Caco-2 (cell line): ENCODE results near the gene CORO2B. TPM values are rescaled to one million over a fixed set of nuclear protein-coding genes. Genes with fewer than 3 reads are reported as not detected.

Source experiments
- BruUV-seq: library from RNA; stranded (reverse); fragments of 400-500 nt; replicated peaks from 2 replicates; lab custom pipeline; 2021; lab: Mats Ljungman, UMichigan
- CTCF ChIA-PET: fragments of 300-600 bp; sonication (Branson Sonifier 250); formaldehyde crosslinking; loops from one replicate; lab custom pipeline; 2022; ENCODE audit warnings: antibody characterized with exemption; lab: Charles Lee
- POLR2A ChIA-PET: fragments of 300-600 bp; sonication (Branson Sonifier 250); formaldehyde crosslinking; loops from one replicate; lab custom pipeline; 2022; ENCODE audit warnings: antibody characterized with exemption; lab: Charles Lee
- DNase-seq, 2 experiments: peaks; one replicate each; pipeline versions ENCODE4 v3.0.0 to v3.0.0-alpha.2; 2020 to 2022
- H3K27me3 ChIP-seq: replicated peaks from 2 replicates; pipeline ENCODE4 v1.6.0; 2011; ENCODE audit warnings: low read length; ENCODE audit not compliant: control insufficient read depth, insufficient read depth
- H3K36me3 ChIP-seq: 2 replicates; pipeline ENCODE4 v1.5.1; 2011; ENCODE audit warnings: low read length; ENCODE audit not compliant: control insufficient read depth, insufficient read depth
- H3K4me1 ChIP-seq: fragments of 250-450 bp; sonication (Bioruptor Pico); 2 replicates; pipeline ENCODE4 v1.5.1; 2020; ENCODE audit warnings: mild to moderate bottlenecking
- H3K4me3 ChIP-seq: 2 replicates; pipeline ENCODE4 v1.5.1; 2011; ENCODE audit warnings: low read depth, mild to moderate bottlenecking, control low read depth, low read length
- H3K9me3 ChIP-seq: fragments of 250-450 bp; sonication (Bioruptor Pico); 2 replicates; pipeline ENCODE4 v1.5.1; 2020; ENCODE audit warnings: mild to moderate bottlenecking, moderate library complexity
- H3K27ac Mint-ChIP-seq: one replicate; pipeline ENCODE4 v1.8.0; 2022; ENCODE audit warnings: mixed read lengths; ENCODE audit not compliant: unreplicated experiment
- H3K27me3 Mint-ChIP-seq: one replicate; pipeline ENCODE4 v1.8.0; 2022; ENCODE audit warnings: mixed read lengths; ENCODE audit not compliant: insufficient read depth, unreplicated experiment
- H3K36me3 Mint-ChIP-seq: one replicate; pipeline ENCODE4 v1.8.0; 2022; ENCODE audit warnings: mild to moderate bottlenecking, mixed read lengths; ENCODE audit not compliant: insufficient read depth, unreplicated experiment
- H3K4me1 Mint-ChIP-seq: one replicate; pipeline ENCODE4 v1.8.0; 2022; ENCODE audit warnings: low read depth, mixed read lengths; ENCODE audit not compliant: unreplicated experiment
- H3K4me3 Mint-ChIP-seq: one replicate; pipeline ENCODE4 v1.8.0; 2022; ENCODE audit warnings: mild to moderate bottlenecking, moderate library complexity, mixed read lengths; ENCODE audit not compliant: unreplicated experiment
- H3K9me3 Mint-ChIP-seq: one replicate; pipeline ENCODE4 v1.8.0; 2022; ENCODE audit warnings: mixed read lengths; ENCODE audit not compliant: unreplicated experiment
- intact Hi-C: fragments of 100-400 bp; cut with micrococcal nuclease; formaldehyde crosslinking; loops from one replicate; pipeline ENCODE4 v1.10.0; 2022; ENCODE audit not compliant: unreplicated experiment
- total RNA-seq: library from RNA; stranded (reverse); gene quantifications from 2 replicates; pipeline ENCODE4 v1.2.3, GENCODE V29; 2022
- TF ChIP-seq, protein P1 (sequence below), 2 experiments: fragments of 200-600 bp in 1 of 2; IDR thresholded peaks; 1 replicate in 1 of 2; 2 replicates in 1 of 2; pipeline versions ENCODE4 v1.5.1 to v1.8.0; 2011 to 2022; ENCODE audit warnings: antibody characterized with exemption in 1 of 2, control low read depth in 1 of 2, inconsistent platforms in 1 of 2, low read depth in 1 of 2, low read length in 1 of 2, mild to moderate bottlenecking in 1 of 2, moderate library complexity in 1 of 2; ENCODE audit not compliant: insufficient read depth in 1 of 2, severe bottlenecking in 1 of 2, unreplicated experiment in 1 of 2

CORO2B gene
- total RNA-seq, 1 experiment from 2014 or later: 0.25 TPM

GRCh38 chr15:68580026-68580882 lies 1.5 kb downstream of the CORO2B start:
- intact Hi-C loops: no loop called here
- peak overlapping the region; percentile 78 for H3K4me3 Mint-ChIP-seq
- DNase-seq: no peak
- CTCF ChIA-PET: interaction anchor here (0.6 to 1.5 kb wide), 2 partner anchors 94 to 296 kb away, joined by 3 to 5 read pairs; no protein-coding TSS in a partner anchor
- TF ChIP-seq, protein P1, sequence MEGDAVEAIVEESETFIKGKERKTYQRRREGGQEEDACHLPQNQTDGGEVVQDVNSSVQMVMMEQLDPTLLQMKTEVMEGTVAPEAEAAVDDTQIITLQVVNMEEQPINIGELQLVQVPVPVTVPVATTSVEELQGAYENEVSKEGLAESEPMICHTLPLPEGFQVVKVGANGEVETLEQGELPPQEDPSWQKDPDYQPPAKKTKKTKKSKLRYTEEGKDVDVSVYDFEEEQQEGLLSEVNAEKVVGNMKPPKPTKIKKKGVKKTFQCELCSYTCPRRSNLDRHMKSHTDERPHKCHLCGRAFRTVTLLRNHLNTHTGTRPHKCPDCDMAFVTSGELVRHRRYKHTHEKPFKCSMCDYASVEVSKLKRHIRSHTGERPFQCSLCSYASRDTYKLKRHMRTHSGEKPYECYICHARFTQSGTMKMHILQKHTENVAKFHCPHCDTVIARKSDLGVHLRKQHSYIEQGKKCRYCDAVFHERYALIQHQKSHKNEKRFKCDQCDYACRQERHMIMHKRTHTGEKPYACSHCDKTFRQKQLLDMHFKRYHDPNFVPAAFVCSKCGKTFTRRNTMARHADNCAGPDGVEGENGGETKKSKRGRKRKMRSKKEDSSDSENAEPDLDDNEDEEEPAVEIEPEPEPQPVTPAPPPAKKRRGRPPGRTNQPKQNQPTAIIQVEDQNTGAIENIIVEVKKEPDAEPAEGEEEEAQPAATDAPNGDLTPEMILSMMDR (IDR thresholded peaks at IDR 0.05; ENCODE audit: insufficient read depth in 1 of 2, low read depth in 1 of 2, low read length in 1 of 2, severe bottlenecking in 1 of 2, unreplicated experiment in 1 of 2): no peak
- H3K4me3 ChIP-seq: no peak overlapping the region
- POLR2A ChIA-PET: no interaction called here
- H3K27me3 Mint-ChIP-seq: peaks cover 2% of the 10 kb centered on the region
- no peaks in the 10 kb centered on the region for H3K36me3 Mint-ChIP-seq
- H3K27me3 ChIP-seq: peaks cover 5% of the 10 kb centered on the region
- no peaks in the 10 kb centered on the region for H3K9me3 ChIP-seq
- no peaks in the 10 kb centered on the region for H3K36me3 ChIP-seq
- peaks cover 6% of the 10 kb centered on the region for H3K4me1 Mint-ChIP-seq
- peaks cover 8% of the 10 kb centered on the region; the same call in 1 of the 2 replicates for H3K4me1 ChIP-seq
- BruUV-seq: no TSS peak
- no peak overlapping the region for H3K27ac Mint-ChIP-seq
- H3K9me3 Mint-ChIP-seq: no peaks in the 10 kb centered on the region

GRCh38 chr15:68580883-68581155 lies 2.0 kb downstream of the CORO2B start:
- Histone ChIP-seq H3K4me3 (no peak overlapping the region), H3K36me3 (no peaks in the 10 kb centered on the region), H3K27me3 (peaks cover 5% of the 10 kb centered on the region), H3K4me1 (peaks cover 8% of the 10 kb centered on the region; the same call in 1 of the 2 replicates), H3K9me3 (no peaks in the 10 kb centered on the region)
- intact Hi-C loops: no loop called here
- no TSS peak for BruUV-seq
- no peak for DNase-seq
- H3K27me3 Mint-ChIP-seq: peaks cover 2% of the 10 kb centered on the region
- ChIA-PET CTCF (no interaction called here), POLR2A (no interaction called here)
- no peak overlapping the region for H3K27ac Mint-ChIP-seq
- H3K4me3 Mint-ChIP-seq: no peak overlapping the region
- peaks cover 6% of the 10 kb centered on the region for H3K4me1 Mint-ChIP-seq
- no peaks in the 10 kb centered on the region for H3K9me3 Mint-ChIP-seq
- H3K36me3 Mint-ChIP-seq: no peaks in the 10 kb centered on the region
- TF ChIP-seq, protein P1 (IDR thresholded peaks at IDR 0.05; ENCODE audit: insufficient read depth in 1 of 2, low read depth in 1 of 2, low read length in 1 of 2, severe bottlenecking in 1 of 2, unreplicated experiment in 1 of 2): no peak

DNA sequence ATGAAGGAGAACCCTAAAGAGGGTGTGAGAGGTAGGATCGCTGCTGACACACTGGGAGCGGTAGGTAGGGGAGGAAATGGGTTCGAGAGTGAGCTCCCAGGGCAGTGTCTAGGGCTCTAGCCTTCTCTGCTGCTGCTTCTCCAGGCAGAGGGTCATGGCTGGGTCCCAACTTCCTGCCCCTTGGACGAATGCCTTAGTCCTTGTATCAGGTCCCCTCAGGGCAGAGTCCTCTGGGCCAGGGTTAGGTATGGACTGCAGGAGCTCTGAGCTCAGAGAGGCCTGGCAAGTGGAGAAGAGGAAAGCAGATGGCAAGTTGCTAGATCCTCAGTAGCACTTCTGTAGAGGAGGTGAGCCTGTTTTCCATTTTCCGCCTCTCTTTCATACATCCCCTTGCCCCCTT lies 2.9 kb downstream of the CORO2B start:
- H3K27ac Mint-ChIP-seq: no peak overlapping the region
- H3K9me3 ChIP-seq: no peaks in the 10 kb centered on the region
- H3K4me3 Mint-ChIP-seq: no peak overlapping the region
- ChIA-PET POLR2A (no interaction called here), CTCF (interaction anchor here (0.7 kb wide), 1 partner anchor 92 kb away, joined by 3 read pairs; no protein-coding TSS in a partner anchor)
- H3K27me3 ChIP-seq: peaks cover 5% of the 10 kb centered on the region
- BruUV-seq: no TSS peak
- H3K4me1 Mint-ChIP-seq: peaks cover 10% of the 10 kb centered on the region
- H3K4me1 ChIP-seq: peaks cover 11% of the 10 kb centered on the region
- H3K36me3 Mint-ChIP-seq: no peaks in the 10 kb centered on the region
- no peaks in the 10 kb centered on the region for H3K9me3 Mint-ChIP-seq
- no peak overlapping the region for H3K4me3 ChIP-seq
- peaks cover 2% of the 10 kb centered on the region for H3K27me3 Mint-ChIP-seq
- TF ChIP-seq, protein P1 (IDR thresholded peaks at IDR 0.05; ENCODE audit: insufficient read depth in 1 of 2, low read depth in 1 of 2, low read length in 1 of 2, severe bottlenecking in 1 of 2, unreplicated experiment in 1 of 2): no peak
- no peak for DNase-seq
- intact Hi-C loops: no loop called here
- H3K36me3 ChIP-seq: no peaks in the 10 kb centered on the region
